Measurements from ENCODE around the gene RABGAP1.

RABGAP1 gene

GRCh38 chr9:123002754-123003153 is 61.9 kb downstream of the RABGAP1 start:
- H3K27ac ChIP-seq, result peak overlapping the region in 7 of 21 experiments; percentile 16 to 56 (median 33)
- no peak overlapping the region for H3K4me3 ChIP-seq

DNA sequence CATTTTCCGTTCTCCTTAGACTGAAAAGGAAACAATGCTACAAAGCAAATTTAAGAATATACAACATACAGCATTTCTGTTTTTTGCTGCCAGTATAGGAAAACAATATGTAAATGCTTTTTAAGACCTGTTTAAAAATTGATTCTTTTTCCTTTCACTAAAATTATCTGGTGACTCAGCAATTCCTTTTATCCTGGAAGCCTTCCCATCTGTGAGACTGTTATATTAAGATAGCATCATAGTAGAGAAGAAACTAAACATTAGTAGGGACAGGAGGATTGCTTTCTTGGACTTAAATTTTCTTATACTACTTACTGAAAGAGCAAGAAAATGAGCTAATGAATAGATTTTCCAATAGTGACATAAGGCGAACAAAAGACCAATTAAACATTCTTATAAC is 62.6 kb downstream of the RABGAP1 start:
- Histone ChIP-seq H3K4me3 (no peak overlapping the region), H3K27ac (peak overlapping the region in 3 of 21 experiments; percentile 26 to 44 (median 29))

DNA sequence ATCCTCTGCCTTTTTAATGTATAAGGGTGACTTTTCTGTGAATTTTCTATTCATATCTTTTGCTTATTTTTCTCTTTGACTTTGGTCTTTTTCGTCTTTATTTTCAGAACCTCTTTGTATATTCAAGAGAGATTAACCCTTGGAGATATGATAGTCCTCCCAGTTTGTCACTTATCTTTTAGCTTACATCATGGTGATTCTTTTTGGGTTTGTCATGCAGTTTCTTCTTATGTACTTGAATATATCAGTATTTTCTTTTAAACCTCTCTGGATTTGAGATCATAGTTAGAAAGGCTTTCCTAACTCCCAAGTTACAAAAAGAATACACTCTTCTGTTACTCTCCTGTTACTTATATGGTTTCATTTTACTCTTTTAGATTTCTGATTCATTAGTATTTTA is 65.1 kb downstream of the RABGAP1 start:
- Histone ChIP-seq H3K4me3 (no peak overlapping the region), H3K27ac (no peak overlapping the region)

GRCh38 chr9:123007269-123007668 is 66.4 kb downstream of the RABGAP1 start:
- no peak overlapping the region for H3K4me3 ChIP-seq

GRCh38 chr9:123008909-123009308 is 68.1 kb downstream of the RABGAP1 start:
- no peak overlapping the region for H3K4me3 ChIP-seq
- H3K27ac ChIP-seq, result no peak overlapping the region

More at GRCh38 chr9:123007269-123007668, 66.4 kb downstream of the RABGAP1 start:
- H3K27ac ChIP-seq, result no peak overlapping the region

- Histone ChIP-seq H3K27ac (no peak overlapping the region), H3K4me3 (no peak overlapping the region)
Measured at GRCh38 chr9:123011380-123011779, 70.6 kb downstream of the RABGAP1 start.

- no peak overlapping the region for H3K27ac ChIP-seq
- H3K4me3 ChIP-seq, result no peak overlapping the region
Measured at GRCh38 chr9:123011878-123012528, 71.2 kb downstream of the RABGAP1 start.

DNA sequence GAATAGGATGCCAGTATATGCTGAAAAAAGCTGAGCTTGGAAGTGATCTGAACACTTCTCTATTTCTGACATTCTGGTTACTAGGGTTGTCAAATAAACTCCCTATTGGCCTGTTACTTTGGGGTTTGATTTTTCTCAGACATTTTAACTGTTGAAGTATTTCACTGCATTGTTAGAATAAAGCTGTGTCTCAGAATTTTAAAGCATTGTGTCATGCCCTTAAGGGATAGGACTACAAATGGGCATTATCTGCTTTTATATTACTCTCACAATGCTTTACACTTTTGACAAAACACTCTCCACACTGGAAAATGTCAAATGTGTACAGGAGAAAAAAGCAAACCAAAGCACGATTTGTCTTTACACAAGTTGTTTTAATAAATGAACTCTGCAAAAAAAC is 75.8 kb downstream of the RABGAP1 start:
- Histone ChIP-seq H3K27ac (no peak overlapping the region), H3K4me3 (no peak overlapping the region)

DNA sequence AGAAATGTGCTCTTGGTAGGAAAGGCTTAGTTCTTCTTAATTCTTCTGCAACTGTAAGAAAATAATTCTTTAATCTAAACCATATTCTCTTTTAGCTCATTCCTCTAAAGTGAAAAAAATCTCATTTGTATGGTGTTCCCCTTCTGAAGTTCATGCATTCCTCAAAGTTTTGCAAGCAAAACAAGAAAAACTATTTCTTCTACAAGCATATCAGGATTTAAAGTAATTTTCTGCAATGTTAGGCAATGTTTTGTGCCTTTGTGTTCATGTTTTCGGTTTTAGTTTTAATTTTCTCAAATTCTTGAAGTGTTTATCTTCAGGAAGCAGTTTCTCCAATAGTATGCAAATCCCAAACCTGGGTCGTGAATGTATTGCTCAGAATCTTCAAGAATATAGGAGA is 80.0 kb downstream of the RABGAP1 start:
- no peak overlapping the region for H3K4me3 ChIP-seq
- no peak overlapping the region for H3K27ac ChIP-seq

- H3K27ac ChIP-seq, result no peak overlapping the region
Measured at GRCh38 chr9:123026425-123026824, 85.6 kb downstream of the RABGAP1 start.

GRCh38 chr9:123027517-123027916 is 86.7 kb downstream of the RABGAP1 start:
- Histone ChIP-seq H3K4me3 (no peak overlapping the region), H3K27ac (no peak overlapping the region)

More at GRCh38 chr9:123026425-123026824, 85.6 kb downstream of the RABGAP1 start:
- H3K4me3 ChIP-seq, result no peak overlapping the region

GRCh38 chr9:123028136-123028535 is 87.3 kb downstream of the RABGAP1 start:
- H3K4me3 ChIP-seq, result no peak overlapping the region
- H3K27ac ChIP-seq, result no peak overlapping the region

DNA sequence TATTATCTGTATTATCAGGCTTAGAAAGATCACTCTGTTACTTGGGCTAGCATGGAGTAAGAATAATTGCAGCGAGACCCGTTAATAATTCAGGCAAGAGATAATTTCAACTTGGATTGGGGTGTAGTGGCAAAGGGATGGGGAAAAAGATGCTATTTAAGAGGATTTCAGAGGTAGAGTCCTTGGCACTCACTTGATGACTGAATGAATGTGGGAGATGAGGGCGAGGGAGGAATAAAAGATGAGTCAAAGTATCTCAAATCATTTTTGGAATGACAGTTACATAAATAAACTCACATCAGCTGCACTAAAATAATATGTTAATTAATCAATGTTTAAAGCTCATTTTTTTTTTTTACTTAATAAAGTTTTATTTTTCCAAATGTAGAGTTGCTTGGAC is 88.2 kb downstream of the RABGAP1 start:
- Histone ChIP-seq H3K4me3 (no peak overlapping the region), H3K27ac (no peak overlapping the region)

GRCh38 chr9:123031963-123032362 is 91.1 kb downstream of the RABGAP1 start:
- H3K27ac ChIP-seq, result no peak overlapping the region
- no peak overlapping the region for H3K4me3 ChIP-seq

DNA sequence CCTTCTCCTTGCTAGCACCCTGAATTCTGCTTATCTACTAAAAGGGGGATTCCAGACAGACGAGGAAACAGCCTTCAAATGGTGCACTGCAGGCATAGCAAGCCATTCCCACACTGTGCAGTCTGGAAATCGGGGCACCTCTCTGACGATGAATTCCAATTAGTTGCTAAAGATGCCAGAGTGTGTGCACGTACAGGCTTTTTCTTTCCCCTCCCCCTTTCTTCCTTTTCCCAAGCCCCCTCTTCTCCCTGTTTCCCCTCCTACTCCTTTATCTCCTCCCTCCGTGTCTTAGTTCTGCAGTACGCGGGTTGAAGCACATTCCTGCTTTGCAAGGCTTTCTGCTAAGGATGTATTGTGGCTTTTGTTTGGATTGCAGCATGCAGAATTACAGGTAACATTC is 92.5 kb downstream of the RABGAP1 start, which contains the start of gene GPR21:
TSS of gene GPR21 (plus strand) at position 316 of the 400 bp plus-strand sequence. CDS start 900 bp downstream, outside the sequence.
- Histone ChIP-seq H3K4me3 (peak within 1 kb of the TSS in 3 of 7 experiments; percentile 2 to 21 (median 4)), H3K27ac (peak within 1 kb of the TSS in 3 of 21 experiments; percentile 6 to 11 (median 11))

- H3K4me3 ChIP-seq, result peak overlapping the region in 3 of 7 experiments; percentile 2 to 21 (median 4)
- peak overlapping the region in 3 of 21 experiments; percentile 6 to 11 (median 11) for H3K27ac ChIP-seq
Measured at GRCh38 chr9:123033864-123034601, 93.2 kb downstream of the RABGAP1 start.

- Histone ChIP-seq H3K27ac (peak overlapping the region in 1 of 21 experiments; percentile 9), H3K4me3 (peak overlapping the region in 2 of 7 experiments; percentile 2 to 16)
Measured at GRCh38 chr9:123034881-123035510, 94.2 kb downstream of the RABGAP1 start.

- peak overlapping the region in 3 of 21 experiments; percentile 20 to 61 (median 20) for H3K27ac ChIP-seq
- no peak overlapping the region for H3K4me3 ChIP-seq
Measured at GRCh38 chr9:123035791-123036190, 95.0 kb downstream of the RABGAP1 start.

- Histone ChIP-seq H3K4me3 (no peak overlapping the region), H3K27ac (peak overlapping the region in 4 of 21 experiments; percentile 12 to 61 (median 32))
Measured at GRCh38 chr9:123036893-123037545, 96.2 kb downstream of the RABGAP1 start.

Measured in skin epidermis (tissue), 12 donors.